Type B pancreatic cell (in vitro differentiated cells): ENCODE results near the gene TRPM3. TPM values are rescaled to one million over a fixed set of nuclear protein-coding genes. Genes with fewer than 3 reads are reported as not detected.

Experiments used
- DNase-seq: peaks from one replicate; pipeline ENCODE4 v3.0.0; 2021; ENCODE audit warnings: mixed read lengths; ENCODE audit not compliant: unreplicated experiment; ENCODE audit errors: extremely low spot score
- H3K27ac Mint-ChIP-seq: 2 replicates; pipeline ENCODE4 v1.8.0; 2021; ENCODE audit warnings: mild to moderate bottlenecking, mixed read lengths
- H3K27me3 Mint-ChIP-seq: 2 replicates; pipeline ENCODE4 v1.8.0; 2021; ENCODE audit warnings: mixed read lengths
- H3K36me3 Mint-ChIP-seq: 2 replicates; pipeline ENCODE4 v1.8.0; 2021; ENCODE audit warnings: mixed read lengths
- H3K4me1 Mint-ChIP-seq: one replicate; pipeline ENCODE4 v1.8.0; 2021; ENCODE audit warnings: mixed read lengths; ENCODE audit not compliant: unreplicated experiment
- H3K4me3 Mint-ChIP-seq: 2 replicates; pipeline ENCODE4 v1.8.0; 2021; ENCODE audit warnings: mild to moderate bottlenecking, mixed read lengths
- H3K9me3 Mint-ChIP-seq: 2 replicates; pipeline ENCODE4 v1.8.0; 2021; ENCODE audit warnings: mixed read lengths
- total RNA-seq: library from RNA; stranded (reverse); gene quantifications from 2 replicates; pipeline ENCODE4 v1.2.1, GENCODE V29; 2021; ENCODE audit warnings: low replicate concordance
- TF ChIP-seq, protein P1 (sequence below): fragments of 200-600 bp; sonication (generic); conservative IDR thresholded peaks from 2 replicates; pipeline ENCODE4 v1.5.0; 2021; ENCODE audit warnings: antibody characterized with exemption, mild to moderate bottlenecking

Gene TRPM3
- total RNA-seq, 1 donor from 2014 or later = 17.0 TPM

- DNase-seq = no peak
- Mint-ChIP-seq H3K4me3 (no peak overlapping the region), H3K9me3 (no peaks in the 10 kb centered on the region), H3K27ac (no peak overlapping the region), H3K27me3 (no peaks in the 10 kb centered on the region), H3K36me3 (no peaks in the 10 kb centered on the region), H3K4me1 (peaks cover 4% of the 10 kb centered on the region)
- TF ChIP-seq, protein P1, sequence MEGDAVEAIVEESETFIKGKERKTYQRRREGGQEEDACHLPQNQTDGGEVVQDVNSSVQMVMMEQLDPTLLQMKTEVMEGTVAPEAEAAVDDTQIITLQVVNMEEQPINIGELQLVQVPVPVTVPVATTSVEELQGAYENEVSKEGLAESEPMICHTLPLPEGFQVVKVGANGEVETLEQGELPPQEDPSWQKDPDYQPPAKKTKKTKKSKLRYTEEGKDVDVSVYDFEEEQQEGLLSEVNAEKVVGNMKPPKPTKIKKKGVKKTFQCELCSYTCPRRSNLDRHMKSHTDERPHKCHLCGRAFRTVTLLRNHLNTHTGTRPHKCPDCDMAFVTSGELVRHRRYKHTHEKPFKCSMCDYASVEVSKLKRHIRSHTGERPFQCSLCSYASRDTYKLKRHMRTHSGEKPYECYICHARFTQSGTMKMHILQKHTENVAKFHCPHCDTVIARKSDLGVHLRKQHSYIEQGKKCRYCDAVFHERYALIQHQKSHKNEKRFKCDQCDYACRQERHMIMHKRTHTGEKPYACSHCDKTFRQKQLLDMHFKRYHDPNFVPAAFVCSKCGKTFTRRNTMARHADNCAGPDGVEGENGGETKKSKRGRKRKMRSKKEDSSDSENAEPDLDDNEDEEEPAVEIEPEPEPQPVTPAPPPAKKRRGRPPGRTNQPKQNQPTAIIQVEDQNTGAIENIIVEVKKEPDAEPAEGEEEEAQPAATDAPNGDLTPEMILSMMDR = no peak
Measured at GRCh38 chr9:70947086-70947485, 174.3 kb downstream of the TRPM3 start.

- TF ChIP-seq, protein P1 = no peak
- no peak for DNase-seq
- H3K36me3 Mint-ChIP-seq = no peaks in the 10 kb centered on the region
- no peaks in the 10 kb centered on the region for H3K27me3 Mint-ChIP-seq
- H3K4me3 Mint-ChIP-seq = no peak overlapping the region
- H3K27ac Mint-ChIP-seq = no peak overlapping the region
- peaks cover 4% of the 10 kb centered on the region for H3K4me1 Mint-ChIP-seq
- H3K9me3 Mint-ChIP-seq = no peaks in the 10 kb centered on the region
Measured at GRCh38 chr9:70945301-70945700, 176.1 kb downstream of the TRPM3 start.

DNA sequence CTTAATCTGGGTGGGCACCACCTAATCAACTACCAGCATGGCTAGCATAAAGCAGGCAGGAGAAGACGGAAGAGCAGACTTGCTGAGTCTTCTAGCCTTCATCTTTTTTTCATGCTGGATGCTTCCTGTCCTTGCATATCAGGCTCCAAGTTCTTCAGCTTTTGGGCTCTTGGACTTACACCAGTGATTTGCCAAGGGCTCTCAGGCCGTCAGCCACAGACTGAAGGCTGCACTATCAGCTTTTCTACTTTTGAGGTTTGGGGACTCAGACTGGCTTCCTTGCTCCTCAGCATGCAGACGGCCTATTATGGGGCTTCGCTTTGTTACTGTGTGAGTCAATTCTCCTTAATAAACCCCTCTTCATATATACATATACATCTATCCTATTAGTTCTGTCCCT lies 180.2 kb downstream of the TRPM3 start:
- TF ChIP-seq, protein P1 = no peak
- Mint-ChIP-seq H3K36me3 (no peaks in the 10 kb centered on the region), H3K27ac (no peak overlapping the region), H3K27me3 (no peaks in the 10 kb centered on the region), H3K4me1 (no peaks in the 10 kb centered on the region), H3K4me3 (no peak overlapping the region), H3K9me3 (no peaks in the 10 kb centered on the region)
- no peak for DNase-seq

GRCh38 chr9:70940605-70941004 lies 180.8 kb downstream of the TRPM3 start:
- no peaks in the 10 kb centered on the region for H3K27me3 Mint-ChIP-seq
- no peaks in the 10 kb centered on the region for H3K9me3 Mint-ChIP-seq
- no peak overlapping the region for H3K27ac Mint-ChIP-seq
- no peaks in the 10 kb centered on the region for H3K4me1 Mint-ChIP-seq
- TF ChIP-seq, protein P1 = no peak
- no peak overlapping the region for H3K4me3 Mint-ChIP-seq
- no peaks in the 10 kb centered on the region for H3K36me3 Mint-ChIP-seq
- no peak for DNase-seq

- H3K4me3 Mint-ChIP-seq = no peak overlapping the region
- TF ChIP-seq, protein P1 = no peak
- no peak for DNase-seq
- H3K4me1 Mint-ChIP-seq = no peaks in the 10 kb centered on the region
- no peak overlapping the region for H3K27ac Mint-ChIP-seq
- H3K27me3 Mint-ChIP-seq = no peaks in the 10 kb centered on the region
- H3K36me3 Mint-ChIP-seq = no peaks in the 10 kb centered on the region
- no peaks in the 10 kb centered on the region for H3K9me3 Mint-ChIP-seq
Measured at GRCh38 chr9:70936536-70936935, 184.9 kb downstream of the TRPM3 start.

- Mint-ChIP-seq H3K9me3 (no peaks in the 10 kb centered on the region), H3K4me3 (no peak overlapping the region), H3K27ac (no peak overlapping the region), H3K27me3 (no peaks in the 10 kb centered on the region), H3K4me1 (no peaks in the 10 kb centered on the region), H3K36me3 (no peaks in the 10 kb centered on the region)
- TF ChIP-seq, protein P1 = no peak
- DNase-seq = no peak
Measured at GRCh38 chr9:70935856-70936255, 185.6 kb downstream of the TRPM3 start.
